GM21786 (cell line): ENCODE results near the gene OR1J1.
A peak's percentile ranks its signal among the peaks of the same experiment; 100 is the strongest.

Experiments used
- ATAC-seq: cut with Tn5 transposase; IDR thresholded peaks from one replicate; pipeline ENCODE4 v1.9.1; 2021; ENCODE audit not compliant: unreplicated experiment

The OR1J1 gene

GRCh38 chr9:122477826-122478225, at the start of gene OR1J1:
OR1J1 (minus strand) TSS chr9:122477926; CDS start chr9:122477926, 0 bp downstream.
- ATAC-seq: no peak

GRCh38 chr9:122527193-122527592, 49.5 kb upstream of the OR1J1 start, which contains the start of gene OR1N1:
OR1N1 (minus strand) TSS chr9:122527293; CDS start chr9:122527293, 0 bp downstream.
- no peak for ATAC-seq

GRCh38 chr9:122526602-122527001, 48.9 kb upstream of the OR1J1 start:
- no peak for ATAC-seq

- ATAC-seq: no peak
These were observed 41.6 kb upstream of the OR1J1 start for GRCh38 chr9:122519376-122519775.

- ATAC-seq: no peak
These were observed 41.1 kb upstream of the OR1J1 start, which contains the start of gene OR1J4 for GRCh38 chr9:122518841-122519240. OR1J4 (plus strand) TSS chr9:122519141; CDS start chr9:122519141, 0 bp downstream.

GRCh38 chr9:122518226-122518625, 40.5 kb upstream of the OR1J1 start:
- no peak for ATAC-seq

GRCh38 chr9:122510502-122510901, 32.8 kb upstream of the OR1J1 start, which contains the start of gene OR1J2:
OR1J2 (plus strand) TSS chr9:122510802; CDS start chr9:122510802, 0 bp downstream.
- no peak for ATAC-seq

- no peak for ATAC-seq
These were observed 29.2 kb upstream of the OR1J1 start for GRCh38 chr9:122506964-122507363.

- peak; percentile 60 for ATAC-seq
These were observed 21.2 kb upstream of the OR1J1 start for GRCh38 chr9:122498883-122499288.

GRCh38 chr9:122479062-122479461, 1.3 kb upstream of the OR1J1 start:
- no peak for ATAC-seq

GRCh38 chr9:122477346-122477745, 380 bp downstream of the OR1J1 start:
- ATAC-seq: no peak

GRCh38 chr9:122475717-122476116, 2.0 kb downstream of the OR1J1 start:
- no peak for ATAC-seq

- ATAC-seq: no peak
These were observed 3.2 kb downstream of the OR1J1 start for GRCh38 chr9:122474561-122474960.

GRCh38 chr9:122468735-122469134, 9.0 kb downstream of the OR1J1 start:
- no peak for ATAC-seq

GRCh38 chr9:122466456-122466855, 11.3 kb downstream of the OR1J1 start:
- no peak for ATAC-seq

- ATAC-seq: peak; percentile 77
These were observed 12.8 kb downstream of the OR1J1 start for GRCh38 chr9:122464633-122465567.

- peak; percentile 65 for ATAC-seq
These were observed 13.7 kb downstream of the OR1J1 start for GRCh38 chr9:122463828-122464632.

GRCh38 chr9:122457787-122458186, 19.9 kb downstream of the OR1J1 start:
- no peak for ATAC-seq

- ATAC-seq: no peak
These were observed 21.6 kb downstream of the OR1J1 start for GRCh38 chr9:122456123-122456522.

- no peak for ATAC-seq
These were observed 24.0 kb downstream of the OR1J1 start for GRCh38 chr9:122453677-122454135.

- no peak for ATAC-seq
These were observed 30.8 kb downstream of the OR1J1 start for GRCh38 chr9:122446819-122447484.
